HG03045 (cell line): ENCODE results near the gene GPC6.
"Not testable (repeated sequence)": the region's sequence is repeated elsewhere in the genome, so short reads cannot be mapped to it uniquely, and the experiment has no call there.

ENCODE experiments used
- ATAC-seq: cut with Tn5 transposase; IDR thresholded peaks from one replicate; pipeline ENCODE4 v1.9.1; 2021; ENCODE audit warnings: mild to moderate bottlenecking, moderate library complexity; ENCODE audit not compliant: unreplicated experiment

Gene GPC6

DNA sequence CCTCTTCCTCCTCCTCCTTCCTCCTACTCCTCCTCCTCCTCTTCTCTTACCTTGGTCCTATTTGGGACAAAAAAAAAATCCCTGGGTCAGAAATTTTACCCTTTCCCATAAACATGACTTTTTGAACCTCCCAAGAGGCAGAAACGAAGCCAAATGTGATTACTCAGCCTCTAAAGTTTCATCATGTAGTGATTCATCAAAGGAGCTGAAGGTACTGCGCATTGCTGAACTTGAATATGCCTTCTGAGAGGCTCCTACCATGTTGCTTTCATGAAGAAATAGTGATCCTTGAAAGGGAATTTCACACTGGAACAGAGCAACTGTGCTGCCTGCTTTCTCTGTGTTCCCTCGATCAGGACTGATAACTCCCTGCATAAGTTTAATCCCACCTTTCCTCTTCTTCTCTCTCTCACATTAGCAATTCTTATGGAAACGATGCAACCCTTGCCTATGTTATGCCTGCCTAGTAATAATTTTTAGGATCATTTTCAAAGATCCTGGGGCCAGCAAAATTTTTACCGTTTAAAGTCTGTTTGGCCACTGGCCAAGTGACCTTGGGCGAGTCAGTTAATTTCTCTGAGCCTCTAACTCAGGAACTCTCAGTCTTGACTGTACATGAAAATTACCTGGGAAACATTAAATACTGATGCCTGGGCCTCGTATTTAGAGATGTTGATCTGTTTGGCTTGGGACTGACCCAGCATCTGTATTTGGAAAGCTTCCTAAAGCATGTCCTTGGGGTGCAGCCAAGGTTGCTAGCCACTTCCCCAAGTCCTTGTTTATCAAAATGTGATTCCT is 1103.3 kb downstream of the GPC6 start:
- no peak for ATAC-seq

DNA sequence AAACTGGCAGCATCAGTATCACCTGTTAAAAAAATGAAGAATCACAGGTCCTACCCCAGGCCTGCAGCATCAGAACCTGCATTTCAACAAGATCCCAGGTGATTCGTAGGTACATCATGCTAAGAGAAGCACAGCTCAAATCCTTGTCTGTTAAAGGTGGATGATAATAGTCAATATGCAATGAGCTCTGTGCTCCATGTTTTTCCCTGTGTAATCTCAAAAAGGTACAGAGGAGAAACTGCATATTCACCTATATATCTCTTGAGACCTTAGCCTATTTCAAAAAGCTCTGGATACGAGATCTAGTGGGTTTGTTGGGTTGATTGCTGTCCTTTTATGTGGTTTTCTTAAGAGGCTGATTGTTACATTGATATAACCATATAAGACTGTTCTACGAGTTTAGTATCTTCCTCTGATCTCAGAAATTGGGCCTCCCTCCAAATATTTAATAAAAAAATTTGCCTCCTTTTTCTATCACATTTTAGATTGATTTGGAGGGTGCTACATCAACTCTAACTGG is 1104.0 kb downstream of the GPC6 start:
- no peak for ATAC-seq

DNA sequence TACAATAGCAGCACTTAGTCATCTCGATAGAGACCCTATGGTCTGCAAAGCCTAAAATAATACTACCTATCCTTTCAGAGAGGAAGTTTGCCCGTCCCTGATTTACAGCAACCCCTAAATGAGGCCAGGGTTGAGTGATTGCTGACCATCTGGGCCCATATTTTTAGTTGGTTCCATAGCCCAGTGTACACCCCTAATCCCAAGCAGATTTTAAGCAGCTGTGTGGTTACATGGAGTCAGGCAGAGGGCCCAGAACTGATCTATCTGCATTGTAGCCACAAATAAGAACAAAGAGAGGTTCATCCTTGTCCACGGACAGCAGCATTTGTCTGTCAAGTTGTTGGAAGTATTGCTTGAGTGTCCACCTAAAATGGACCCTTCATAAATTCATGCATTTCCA is 1104.7 kb downstream of the GPC6 start:
- ATAC-seq = no peak

DNA sequence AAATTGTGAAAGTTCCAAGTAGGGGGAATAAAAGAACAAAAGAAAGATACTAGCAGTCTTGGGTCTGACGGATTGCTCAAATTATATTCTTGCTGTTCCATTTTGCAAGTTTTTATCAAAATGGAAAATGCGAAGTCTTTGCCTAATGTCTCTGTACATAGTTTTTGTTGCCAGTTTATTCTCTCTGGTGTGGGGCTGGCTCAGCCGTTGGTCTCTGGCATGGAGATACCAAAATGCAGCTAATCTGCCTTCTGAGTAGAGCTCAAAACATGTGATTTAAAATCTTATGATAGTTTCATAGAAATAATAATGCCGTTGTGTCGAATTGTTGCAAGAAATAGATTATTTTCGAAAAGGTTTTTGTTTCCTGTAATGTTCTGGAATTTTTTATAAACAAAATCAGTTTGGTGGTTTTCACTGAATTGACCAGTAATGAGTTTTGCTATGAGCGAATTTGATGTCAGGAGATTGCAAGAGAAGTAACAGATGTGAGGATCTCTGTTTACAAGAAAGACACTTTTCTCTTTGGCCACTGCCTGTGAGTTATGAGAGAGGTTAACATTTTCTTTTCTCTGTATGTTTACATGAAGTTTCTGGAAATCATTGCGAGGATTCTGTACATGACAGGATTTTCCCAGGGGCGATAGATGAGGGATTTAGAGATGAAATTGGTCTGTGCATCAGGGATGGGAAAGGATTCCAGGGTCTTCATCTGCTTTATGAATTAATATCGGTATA is 1105.9 kb downstream of the GPC6 start:
- no peak for ATAC-seq

DNA sequence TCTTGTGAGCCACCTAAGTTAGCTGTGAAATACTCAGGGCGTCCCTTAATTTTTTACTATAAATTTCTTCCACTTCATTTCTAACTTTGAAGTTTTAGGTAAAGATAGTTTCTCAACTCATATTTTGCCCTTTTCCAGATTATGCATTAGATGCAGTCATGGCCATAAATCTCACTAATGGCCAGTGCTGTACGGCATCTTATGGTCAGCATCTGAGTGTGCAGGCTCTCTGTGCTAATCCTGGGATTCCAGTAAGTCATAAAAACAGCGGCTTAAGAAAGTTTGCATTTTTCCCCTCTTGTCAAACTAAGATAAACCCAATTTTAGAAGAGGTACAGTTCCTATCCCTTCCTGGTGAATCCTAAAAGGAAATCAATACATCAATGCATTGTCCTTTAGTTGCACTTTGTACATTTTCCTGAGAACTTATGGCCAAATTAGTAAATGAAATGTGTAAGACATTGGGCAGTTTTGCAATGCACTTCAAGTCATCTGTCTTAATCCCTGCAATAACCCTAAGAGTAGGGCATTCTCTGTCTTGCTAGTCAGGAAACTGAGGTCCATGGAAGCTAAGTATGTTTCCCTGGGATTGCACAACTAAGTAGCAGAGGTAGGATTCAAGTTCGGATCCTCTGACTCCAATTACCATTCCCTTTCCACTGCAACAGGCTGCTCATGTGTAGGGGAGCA is 1106.7 kb downstream of the GPC6 start:
- no peak for ATAC-seq

DNA sequence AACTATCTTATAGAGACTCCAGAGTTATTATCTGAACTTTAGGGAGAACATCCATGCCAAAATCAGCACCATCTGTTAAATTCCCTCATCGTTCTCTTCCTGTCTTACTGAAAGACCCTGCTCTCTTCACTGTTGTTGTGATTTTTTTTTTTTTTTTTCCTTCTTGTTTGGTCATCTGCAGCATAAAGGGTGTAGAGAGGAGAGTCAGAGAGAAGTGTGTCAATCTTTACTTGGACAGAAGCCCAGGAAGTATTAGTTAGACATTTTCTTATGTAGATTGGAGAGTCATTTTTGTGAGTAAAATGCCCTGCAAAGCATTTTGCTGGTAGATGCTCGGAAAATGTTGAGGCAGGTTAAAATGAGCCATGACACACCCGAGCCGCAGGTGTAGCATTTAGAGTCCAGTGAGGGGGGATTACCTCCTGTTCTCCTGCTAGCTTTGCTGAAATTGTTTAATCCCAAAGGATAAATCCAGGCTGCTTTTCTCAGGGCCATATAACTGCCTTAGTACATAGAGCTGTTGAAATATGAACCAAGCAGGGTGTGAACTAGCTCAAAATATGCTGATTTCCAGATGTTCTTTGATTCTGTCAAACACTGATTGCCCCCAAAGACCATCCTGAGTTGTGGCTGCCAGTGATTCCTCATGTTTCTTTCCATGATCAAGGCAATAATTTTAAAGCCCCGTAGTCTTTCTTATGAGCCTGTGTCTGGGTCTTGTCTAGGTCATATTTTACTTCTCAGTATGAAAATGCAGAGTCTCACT is 1109.3 kb downstream of the GPC6 start:
- ATAC-seq = no peak

DNA sequence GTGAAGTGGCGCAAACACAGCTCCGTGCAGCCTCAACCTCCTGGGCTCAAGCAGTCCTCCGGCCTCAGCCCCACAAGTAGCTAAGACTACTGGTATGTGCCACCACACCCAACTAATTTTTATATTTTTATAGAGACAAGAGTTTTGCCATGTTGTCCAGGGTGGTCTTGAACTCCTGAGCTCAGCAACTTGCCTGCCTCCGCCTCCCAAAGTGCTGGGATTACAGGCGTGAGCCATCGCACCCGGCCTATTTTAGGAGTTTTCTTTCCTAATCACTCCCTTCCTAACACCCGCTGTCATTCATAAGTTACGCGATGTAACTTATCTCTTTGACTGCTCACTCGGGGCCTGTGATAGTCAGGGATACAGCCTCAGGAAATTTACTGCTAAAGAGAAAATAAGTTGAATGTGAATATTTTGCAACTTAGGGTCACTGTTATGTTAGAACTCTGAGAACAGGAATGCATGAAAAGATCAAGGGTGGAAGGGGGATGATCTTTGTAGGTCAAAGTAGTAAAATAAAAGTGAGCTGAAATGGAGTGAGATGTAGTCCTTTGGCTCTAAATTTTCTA is 1112.6 kb downstream of the GPC6 start:
- ATAC-seq = no peak

DNA sequence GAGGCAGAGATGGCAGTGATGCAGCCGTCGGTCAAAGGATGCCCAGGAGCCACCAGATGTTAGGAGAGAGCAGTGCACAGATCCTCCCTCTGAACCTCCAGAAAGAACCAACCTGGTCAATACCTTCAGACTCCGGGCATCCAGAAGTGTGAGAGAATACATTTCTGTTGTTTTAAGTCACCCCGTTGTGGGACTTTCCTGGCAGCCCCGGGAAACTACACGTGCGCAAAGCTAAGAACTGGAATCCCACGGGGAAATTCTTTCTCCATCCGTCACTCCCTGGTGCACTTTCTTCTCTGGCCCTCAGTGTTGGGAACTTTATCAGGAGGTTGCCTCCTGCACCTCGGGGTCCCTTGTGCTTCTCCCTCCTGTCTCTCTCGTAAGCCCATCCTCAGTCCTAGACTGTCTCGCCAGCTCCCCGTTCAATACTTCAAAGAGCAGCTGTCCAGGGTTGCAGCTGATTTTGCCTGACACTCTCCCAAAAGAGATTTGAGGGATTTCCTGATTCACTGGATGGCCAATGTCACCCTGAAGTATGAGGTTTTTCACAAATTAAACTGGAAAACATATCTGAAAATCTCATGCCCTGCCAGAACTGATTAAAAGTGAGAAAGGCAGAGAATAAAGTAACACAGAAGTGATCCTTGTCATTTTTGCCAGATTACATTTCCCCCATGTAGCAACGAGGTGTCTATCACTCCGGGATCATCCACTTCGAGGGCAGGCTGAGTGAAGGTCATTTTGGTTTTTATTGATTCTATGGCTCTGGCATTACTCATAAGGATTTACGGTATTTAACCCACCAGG is 1116.0 kb downstream of the GPC6 start:
- no peak for ATAC-seq

DNA sequence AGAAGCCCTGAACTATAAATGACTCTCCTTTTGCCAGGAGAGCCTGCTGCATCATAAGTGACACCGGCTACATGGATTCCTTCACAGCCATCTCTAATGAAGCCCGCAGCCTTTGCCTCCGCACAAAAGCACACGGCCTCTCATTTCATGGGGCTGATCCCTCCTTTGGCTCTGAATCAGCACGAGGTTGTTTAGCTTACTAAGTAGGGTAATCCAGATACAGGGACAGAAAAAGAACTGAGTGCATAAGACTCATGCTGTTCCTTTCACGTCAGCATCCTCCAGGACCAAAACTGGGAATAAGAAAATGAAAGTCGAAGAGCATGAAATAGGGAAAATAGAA is 1116.6 kb downstream of the GPC6 start:
- ATAC-seq = no peak

DNA sequence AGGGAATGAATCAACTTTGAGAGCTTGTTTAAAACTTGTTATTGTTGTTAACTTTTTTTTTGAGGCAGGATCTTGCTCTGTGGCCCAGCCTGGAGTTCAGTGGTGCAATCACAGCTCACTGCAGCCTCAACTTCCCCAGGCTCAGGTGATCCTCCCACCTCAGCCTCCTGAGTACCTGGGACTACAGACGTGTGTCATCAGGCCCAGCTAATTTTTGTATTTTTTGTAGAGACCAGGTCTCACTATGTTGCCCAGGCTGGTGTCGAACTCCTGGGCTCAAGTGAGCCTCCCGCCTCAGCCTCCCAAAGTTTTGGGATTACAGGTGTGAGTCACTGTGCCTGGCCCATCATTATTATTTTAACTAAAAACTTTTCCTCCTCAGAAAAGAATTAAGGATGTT is 1117.1 kb downstream of the GPC6 start:
- not testable (repeated sequence) for ATAC-seq

DNA sequence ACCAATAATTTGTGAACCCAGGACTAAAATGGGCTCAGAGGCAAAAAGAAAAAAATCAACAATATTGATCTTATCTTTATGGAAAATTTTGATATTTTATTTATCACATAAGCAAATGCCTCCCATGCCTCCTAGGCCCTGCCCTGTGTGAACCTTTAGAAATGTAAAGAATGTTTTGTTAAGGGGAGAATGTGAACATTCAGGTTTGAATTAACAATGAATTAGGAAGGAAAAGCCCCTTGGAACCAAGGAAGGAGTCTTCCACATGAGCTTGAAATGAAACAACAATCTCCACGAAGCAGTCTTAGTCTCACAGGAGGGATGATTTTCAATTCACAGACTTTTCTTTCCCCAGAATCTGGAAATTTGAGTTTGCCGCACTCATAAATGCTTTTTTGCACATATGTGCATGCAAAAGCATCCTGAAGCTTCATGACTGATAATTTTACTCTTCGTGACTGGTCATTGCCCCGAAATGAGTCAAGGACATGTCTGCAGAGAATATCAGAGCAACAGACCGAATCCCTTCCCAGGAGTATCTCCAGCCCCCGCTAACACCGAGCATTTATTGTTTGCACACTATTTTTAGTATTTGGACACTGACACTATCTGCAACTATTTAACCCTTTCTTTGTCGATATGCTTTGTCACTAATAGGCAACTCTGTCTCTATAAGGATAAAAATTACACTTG is 1117.7 kb downstream of the GPC6 start:
- no peak for ATAC-seq

DNA sequence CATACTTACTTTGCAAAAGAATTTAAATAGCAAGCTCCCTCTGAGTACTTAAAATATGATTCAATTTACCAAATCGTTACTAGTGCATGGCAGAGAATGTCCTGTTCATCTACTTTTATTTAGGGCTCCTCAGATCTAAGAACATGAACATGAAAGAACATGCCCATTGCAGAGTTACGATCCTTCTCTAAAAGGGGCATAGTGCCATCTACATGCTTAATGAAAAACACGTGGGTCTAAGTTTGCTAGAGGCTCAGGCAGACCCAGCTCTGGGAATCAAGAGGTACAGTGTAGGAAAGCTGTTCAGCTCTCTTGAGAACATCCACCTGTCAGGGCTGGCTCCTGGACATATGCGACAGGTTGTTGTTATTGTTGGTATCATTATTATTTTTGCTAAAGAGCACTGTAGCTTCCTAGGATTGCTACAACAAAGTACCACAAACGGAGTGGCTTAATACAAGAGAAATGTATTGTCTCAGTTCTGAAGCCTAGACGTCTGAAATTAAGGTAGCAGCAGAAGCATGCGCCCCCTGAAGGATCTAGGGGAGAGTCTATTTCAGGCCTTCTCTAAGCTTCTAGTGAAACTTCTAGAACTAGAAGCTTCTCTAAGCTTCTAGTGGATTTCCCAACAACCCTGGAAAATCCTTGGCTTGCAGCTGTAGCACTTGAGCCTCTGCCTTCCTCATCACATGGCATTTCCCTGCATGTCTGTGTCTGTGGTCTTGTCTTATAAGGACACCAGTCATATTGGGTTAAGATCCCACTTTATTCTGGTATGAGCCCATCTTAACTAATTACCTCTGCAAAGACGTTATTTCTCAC is 1119.0 kb downstream of the GPC6 start:
- no peak for ATAC-seq

DNA sequence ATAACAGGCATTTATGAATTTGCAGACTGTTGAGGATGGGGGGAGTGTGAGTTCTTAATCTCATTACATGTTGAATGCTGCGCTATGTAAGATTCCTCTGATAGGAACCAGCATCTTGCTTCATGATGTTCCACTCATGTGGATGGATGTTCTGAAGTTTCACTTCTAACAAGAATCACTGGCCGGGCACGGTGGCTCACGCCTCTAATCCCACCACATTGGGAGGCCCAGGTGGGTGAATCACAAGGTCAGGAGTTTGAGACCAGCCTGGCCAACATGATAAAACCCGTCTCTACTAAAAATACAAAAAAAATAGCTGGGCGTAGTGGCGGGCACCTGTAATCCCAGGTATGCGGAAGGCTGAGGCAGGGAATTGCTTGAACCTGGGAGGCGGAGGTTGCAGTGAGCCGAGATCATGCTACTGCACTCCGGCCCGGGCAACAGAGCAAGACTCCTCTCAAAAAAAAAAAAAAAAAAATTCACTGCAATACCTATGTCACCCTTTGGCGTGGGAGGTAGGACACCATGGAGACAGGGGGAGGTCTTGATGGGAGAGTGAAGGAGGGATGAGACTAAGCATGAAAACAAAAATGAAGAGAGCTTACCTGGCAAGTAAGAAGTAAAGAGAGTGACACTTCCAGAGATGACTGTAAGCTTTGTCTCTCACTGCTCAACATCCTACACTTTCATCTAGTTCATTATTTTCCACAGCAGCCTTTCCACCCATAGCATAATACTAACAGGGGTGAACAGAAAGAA is 1119.8 kb downstream of the GPC6 start:
- no peak for ATAC-seq

DNA sequence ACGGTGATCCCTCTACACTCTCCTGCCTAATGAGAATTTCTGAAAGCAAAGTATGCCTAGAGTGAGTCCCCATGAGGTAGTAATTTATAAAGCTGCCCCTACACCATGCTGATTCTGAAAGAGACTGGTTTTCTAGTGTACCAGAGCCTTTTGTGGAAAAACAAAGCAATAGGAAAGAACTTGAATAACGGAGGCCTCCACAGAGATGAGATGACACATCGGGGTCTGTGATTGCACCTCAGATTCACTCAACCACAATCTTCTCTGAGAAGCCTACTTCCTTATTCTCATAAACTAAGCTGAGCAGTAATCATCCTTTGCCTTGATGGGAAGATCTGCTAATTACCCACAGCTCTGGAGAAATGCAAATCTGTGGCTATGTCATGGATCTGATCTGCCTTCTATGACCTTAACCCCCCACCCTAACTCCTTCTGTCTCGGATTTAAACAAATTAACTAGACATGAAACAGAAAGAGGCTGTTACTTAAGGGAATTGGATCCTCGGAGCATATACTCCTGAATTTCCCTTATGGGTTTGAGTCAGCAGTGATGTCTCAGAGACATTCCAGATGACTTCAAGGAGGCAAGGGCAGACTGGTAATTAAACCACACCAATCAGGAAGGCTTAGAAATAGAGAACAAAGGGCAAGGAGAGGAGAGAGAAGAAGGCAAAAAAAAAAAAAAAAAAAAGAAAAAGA is 1124.8 kb downstream of the GPC6 start:
- no peak for ATAC-seq

DNA sequence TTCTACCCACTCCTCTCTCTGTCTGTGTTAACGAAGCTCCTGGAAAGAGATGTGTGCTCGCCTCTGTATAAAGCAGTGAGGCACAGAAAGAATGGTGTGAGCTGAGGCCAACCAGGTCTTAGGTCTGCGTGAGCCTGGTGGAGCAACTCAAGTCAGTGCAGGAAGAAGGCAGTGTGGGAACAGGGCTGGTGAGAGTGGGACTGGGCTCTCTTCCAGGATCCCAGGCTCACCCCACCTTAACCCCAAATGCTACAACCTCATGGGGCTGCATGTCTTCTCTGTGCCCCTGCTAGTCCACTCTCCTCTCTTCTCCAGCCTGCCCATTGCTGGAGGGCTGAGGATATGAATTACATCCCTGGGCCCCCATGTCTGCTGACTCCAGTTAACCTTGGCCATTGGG is 1125.5 kb downstream of the GPC6 start:
- no peak for ATAC-seq

DNA sequence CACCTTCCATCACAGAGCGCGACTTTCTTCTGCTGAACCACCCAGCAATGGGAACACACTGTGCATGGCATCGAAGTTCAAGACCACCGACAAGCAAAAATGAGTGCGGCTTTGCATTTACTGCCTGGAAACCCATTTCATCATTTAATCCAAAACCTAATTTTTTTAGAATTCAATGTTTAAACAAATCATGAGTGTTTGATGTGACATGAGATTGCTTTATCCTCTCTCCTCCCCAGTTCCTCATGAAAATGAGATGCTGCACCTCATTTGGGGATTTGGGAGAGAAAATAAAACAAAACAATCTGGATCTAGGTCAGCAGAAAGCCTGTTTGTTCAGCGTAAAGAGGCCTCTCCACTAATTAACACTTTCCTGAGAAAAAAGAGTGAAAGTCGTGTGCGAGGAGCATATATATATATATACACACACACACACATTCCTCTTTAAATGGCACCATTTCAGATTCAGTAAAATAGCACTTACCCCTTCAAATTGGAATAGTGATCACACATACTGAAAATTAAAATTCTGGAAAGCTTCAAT is 1126.6 kb downstream of the GPC6 start:
- no peak for ATAC-seq

DNA sequence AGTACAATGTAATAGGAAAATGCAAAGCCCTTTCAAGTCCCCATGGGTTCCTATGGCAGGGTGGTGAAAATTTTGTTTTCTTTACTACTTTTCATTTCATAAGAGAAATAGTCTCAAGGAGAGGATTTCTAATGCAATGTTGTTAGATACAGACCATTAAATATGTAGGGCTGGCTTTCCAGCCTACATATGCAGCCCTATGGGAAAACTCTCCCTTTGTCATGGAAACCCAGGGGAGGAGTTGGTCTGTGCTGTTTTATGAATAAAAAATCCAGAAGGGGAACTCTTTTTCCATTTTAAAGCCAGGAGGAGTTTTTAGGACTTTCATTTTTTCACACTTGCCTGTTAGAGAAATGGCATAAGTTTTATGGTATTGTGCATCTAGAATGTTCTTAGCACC is 1133.3 kb downstream of the GPC6 start:
- ATAC-seq = no peak
